GM21515 (cell line): ENCODE data around the gene RARRES2.

ENCODE experiments used
- ATAC-seq: cut with Tn5 transposase; IDR thresholded peaks from one replicate; pipeline ENCODE4 v1.9.1; 2021; ENCODE audit not compliant: unreplicated experiment

The RARRES2 gene

GRCh38 chr7:150377196-150377595, 35.8 kb upstream of the RARRES2 start:
- ATAC-seq, result no peak

DNA sequence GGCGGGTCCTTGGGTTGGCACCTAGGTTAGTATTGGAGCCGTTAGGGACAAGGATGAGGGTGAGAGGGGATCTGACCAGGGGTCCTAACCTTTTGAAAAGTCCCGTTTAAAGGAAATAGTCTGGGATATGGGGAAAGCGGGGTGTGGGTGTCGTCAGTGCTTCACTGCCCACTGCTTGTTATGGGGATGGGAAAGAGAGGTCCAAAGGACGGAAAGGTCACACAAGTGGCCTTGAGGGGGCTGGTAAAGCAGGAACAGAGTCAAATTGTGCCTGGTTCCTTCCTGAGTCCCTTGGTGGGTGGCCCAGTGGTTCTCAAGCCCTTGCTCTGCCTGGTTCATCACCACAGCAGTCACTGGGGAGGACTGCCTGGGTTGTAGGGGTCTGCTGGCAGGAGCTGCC, 35.1 kb upstream of the RARRES2 start:
- ATAC-seq, result no peak

DNA sequence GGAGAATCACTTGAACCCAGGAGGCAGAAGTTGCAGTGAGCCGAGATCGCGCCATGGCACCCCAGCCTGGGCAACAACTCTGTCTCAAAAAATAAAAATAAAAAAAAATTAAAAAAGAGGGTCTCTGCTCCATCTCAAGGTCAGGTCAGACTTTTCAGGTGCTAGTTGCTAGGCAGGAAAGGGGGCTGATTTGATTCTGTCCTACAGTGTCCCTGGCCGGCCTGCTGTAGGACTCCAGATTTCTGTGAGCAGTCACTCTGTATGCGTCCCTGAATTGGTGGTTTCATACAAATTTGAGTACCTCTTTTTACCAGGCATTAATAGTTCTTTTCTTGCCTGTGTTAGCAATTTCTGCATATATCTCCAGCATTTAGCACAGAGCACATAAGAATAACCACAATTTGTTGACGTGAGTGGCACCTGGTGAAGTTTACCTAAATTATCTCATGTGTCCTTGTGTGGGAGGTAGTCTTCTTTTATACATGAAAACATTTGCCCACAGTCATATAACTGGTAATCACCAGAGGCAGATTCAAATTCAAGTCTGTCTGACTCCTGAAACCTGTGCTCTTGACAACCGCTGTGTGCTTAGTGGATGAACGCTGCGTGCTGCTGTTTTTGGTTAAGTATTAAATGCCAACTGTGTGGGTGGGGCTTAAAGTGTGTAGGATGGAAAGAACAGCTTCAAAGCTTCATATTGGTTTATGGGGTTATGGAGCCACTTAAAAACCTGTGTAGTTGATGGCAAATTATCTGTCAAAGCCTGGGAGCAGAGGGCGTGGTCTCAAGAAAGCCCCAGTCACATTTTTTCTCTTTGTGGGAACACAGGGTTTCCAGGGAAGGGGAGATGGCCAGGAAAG, 34.5 kb upstream of the RARRES2 start:
- ATAC-seq, result no peak

GRCh38 chr7:150374472-150374871, 33.0 kb upstream of the RARRES2 start:
- no peak for ATAC-seq

DNA sequence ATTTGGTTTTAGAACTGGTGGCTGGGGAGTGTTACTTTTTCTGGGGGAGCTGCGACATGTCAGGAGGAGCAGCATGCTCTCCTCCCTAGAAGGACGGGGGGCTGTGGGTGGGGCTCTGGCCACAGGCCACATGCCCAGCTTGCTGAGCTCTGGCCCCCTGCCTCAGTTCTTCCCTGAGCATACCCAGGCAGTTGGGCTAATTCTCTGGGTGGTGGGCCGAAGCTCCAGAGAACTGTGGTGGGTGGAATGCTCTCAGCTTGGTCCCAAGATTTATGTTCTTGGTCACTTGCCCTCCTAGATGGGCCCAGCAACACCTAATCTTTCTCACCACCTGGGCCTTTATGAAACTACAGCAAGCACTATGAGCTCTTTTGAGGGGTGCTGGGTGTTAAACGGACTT, 32.6 kb upstream of the RARRES2 start:
- no peak for ATAC-seq

DNA sequence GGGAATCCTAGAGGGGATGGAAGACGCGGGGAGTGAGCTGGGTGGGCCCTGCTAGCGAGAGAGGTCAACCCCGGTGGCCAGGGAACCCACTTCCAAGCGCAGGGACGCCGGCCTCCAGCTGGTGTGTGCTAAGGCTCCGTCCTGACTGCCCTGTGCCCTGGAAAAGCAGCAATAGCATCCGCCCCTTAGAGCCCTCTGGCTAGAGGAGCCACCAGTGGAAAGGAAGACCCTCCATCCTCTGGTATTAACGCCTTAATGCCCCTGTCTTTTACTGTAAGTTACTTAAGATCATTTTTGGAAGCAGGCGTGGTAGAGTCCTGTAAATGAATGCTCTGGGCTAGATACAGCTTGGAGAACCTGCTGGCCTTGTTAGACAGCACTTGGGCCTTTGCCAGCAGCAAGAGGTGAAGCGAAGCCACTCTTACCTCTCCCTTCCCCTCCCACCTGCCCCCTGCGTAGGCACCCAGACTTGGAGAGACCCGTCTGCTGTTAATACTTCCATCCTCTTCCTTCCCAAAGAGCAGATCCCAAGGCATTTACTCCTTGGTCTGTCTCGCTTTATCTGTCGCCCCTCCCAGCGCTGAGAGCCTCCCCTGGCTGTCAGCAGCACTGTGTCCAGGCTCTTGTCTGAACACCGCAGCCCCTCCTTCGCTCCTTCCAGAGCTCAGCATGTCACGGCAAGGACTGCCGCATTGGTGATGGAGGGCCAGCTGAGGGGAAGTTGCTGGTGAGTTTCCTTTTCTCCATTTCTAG, 31.8 kb upstream of the RARRES2 start:
- ATAC-seq, result no peak

GRCh38 chr7:150372271-150373048, 31.0 kb upstream of the RARRES2 start:
- ATAC-seq, result no peak

- no peak for ATAC-seq
Measured at GRCh38 chr7:150371996-150372270, 30.5 kb upstream of the RARRES2 start.

DNA sequence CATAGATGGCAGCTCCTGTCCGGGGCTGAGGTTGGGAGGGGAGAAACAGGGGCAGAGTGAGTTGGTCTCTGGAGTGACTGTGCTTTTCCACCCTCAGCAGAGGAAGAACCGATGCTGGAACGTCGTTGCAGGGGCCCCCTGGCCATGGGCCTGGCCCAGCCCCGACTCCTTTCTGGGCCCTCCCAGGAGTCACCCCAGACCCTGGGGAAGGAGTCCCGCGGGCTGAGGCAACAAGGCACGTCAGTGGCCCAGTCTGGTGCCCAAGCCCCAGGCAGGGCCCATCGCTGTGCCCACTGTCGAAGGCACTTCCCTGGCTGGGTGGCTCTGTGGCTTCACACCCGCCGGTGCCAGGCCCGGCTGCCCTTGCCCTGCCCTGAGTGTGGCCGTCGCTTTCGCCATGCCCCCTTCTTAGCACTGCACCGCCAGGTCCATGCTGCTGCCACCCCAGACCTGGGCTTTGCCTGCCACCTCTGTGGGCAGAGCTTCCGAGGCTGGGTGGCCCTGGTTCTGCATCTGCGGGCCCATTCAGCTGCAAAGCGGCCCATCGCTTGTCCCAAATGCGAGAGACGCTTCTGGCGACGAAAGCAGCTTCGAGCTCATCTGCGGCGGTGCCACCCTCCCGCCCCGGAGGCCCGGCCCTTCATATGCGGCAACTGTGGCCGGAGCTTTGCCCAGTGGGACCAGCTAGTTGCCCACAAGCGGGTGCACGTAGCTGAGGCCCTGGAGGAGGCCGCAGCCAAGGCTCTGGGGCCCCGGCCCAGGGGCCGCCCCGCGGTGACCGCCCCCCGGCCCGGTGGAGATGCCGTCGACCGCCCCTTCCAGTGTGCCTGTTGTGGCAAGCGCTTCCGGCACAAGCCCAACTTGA, 29.9 kb upstream of the RARRES2 start:
- ATAC-seq, result no peak

DNA sequence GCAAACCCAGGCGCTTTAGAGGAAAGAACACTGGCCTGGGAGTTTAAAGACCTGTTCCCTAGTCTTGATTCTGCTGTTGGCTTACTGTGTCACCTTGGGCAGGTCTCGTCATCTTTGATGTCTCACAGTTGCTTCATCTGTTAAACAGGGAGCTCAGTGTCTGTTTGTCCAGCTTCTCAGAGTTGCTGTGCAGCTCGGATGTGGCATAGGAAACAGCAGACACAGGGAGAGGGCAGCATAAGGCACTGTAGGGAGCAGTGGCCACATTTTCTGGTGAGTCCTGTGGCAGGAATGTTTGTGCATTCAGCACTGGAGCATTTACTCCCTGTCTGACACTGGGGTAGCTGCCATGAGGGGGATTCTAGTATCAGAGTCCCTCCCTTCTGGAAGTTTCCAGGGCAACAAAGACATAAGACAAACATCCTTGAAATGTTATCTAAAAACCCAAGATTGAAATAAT, 29.2 kb upstream of the RARRES2 start:
- ATAC-seq, result no peak

GRCh38 chr7:150369748-150370501, 28.5 kb upstream of the RARRES2 start:
- no peak for ATAC-seq

- peak; percentile 42 for ATAC-seq
Measured at GRCh38 chr7:150368884-150369747, 27.7 kb upstream of the RARRES2 start.

DNA sequence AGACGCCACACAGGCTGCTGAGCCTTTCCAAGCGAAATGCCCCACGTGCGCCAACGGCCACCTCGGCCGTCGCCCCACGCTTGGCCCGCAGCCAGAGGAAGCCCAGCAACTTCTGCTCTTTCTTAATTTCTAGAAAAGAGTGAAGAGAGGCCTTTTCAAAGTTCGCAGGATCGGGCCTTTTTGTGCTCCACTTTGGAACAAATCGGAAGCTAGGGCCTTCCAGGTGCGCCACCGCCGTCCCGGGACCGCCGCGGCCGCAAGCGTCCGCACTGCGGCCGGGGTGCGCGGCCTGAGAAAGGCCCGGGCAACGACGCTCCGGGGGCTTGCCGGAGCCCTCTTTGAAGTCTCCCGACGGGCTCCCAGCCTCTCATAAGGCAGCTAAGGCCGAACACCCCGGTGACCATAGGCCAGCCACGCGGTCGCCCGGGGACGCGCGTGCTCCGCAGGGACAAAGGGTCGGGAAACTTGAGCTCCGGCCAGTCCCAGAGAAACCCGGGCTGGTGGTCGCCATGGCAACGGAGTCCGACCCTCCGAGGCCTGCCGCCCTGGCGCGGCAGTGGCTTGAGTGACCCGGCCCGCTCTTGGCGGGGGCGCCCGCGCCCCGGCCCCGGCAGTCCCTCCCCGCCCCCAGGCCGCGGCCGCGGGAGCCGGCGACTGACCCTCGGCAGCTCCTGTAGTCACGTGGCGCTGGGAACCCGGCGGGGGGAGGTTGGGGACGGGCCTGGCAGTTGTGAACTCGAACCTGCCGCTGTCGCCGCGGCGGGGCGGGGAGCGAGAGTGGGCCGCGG, 26.9 kb upstream of the RARRES2 start, which contains the start of gene REPIN1:
TSS of gene REPIN1 (plus strand) at position 727 of the 788 bp plus-strand sequence. CDS start 890 bp downstream, outside the sequence.
- peak; percentile 53 for ATAC-seq

DNA sequence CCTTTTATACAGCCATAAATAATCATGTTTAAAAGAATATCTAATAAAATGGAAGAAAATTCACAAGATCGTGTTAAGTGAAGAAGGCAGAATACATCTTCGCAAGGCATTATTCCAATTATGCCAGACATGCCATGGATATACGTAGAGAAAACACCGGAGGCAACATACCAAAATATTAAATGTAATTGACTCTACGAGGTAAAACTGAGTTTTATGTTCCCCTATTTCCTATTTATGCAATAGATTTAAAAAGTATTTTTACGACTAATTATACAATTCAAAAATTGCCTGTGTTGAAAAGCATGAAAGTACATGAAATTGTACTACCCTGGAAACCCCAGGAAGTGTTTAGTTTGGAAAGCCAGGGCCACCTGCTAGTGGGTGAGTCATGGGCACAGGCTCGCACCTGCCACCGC, 26.3 kb upstream of the RARRES2 start:
- ATAC-seq, result no peak

DNA sequence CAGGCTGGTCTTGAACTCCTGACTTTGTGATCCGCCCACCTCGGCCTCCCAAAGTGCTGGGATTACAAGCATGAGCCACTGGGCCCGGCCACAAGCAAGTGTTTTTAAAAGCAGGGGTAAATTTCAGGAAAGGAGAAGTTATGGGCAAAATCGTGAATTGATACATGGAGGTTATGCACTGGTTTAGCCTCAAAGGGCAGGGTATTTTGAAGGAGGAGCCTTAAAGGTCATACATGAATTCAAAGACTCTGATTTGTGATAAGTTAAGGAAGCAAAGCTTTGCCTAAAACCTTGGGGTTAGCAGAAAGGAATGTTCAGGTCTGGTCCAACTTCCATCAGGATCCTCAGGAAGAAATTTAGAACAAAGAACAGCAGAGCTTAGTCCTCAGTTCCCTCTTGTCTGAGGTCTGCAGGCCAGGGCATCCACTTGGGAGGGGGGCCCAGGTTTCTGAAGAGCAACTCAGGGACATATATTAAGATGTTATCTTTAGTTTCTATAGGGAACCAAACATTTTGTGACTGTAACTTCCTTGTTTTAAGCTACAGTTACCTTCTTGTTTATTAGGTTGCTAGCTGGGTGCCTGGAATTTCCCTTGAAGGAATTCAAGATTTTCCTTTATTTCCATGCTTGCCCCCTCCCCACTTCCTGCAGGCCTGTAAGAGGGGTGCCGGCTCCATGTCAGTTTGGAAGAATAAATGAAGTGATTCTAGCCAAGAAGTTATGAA, 24.4 kb upstream of the RARRES2 start:
- ATAC-seq, result no peak

DNA sequence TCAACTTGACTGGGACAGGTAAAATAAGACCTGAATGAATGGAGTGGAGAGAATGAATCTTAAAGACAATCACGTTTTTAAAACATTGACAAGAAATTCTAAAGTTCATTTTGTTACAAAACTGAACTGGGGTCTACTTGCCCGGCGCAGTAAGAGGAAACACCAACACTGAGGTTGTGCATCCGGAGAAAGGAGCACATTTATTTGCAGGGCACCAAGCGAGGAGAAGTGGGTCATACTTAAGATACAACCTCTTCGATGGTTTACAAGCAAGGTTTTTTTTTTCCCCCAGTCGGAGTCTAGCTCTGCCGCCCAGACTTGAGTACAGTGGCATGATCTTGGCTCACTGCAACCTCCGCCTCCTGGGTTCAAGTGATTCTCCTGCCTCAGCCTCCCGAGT, 23.8 kb upstream of the RARRES2 start:
- no peak for ATAC-seq

- no peak for ATAC-seq
Measured at GRCh38 chr7:150363872-150364271, 22.4 kb upstream of the RARRES2 start.
